Fibroblast of lung (primary cell): Measurements from ENCODE around the gene KPNA1.

Source experiments
- CTCF ChIP-seq, 2 donors: IDR thresholded peaks in 1 of 2; conservative IDR thresholded peaks in 1 of 2; 1 replicate in 1 of 2; 2 replicates in 1 of 2; pipeline ENCODE4 v1.5.1; 2011 to 2012; ENCODE audit warnings: low read length in 2 of 2, control low read depth in 1 of 2, inconsistent platforms in 1 of 2, low read depth in 1 of 2, mild to moderate bottlenecking in 1 of 2
- EZH2 ChIP-seq: IDR thresholded peaks from 2 replicates; pipeline ENCODE4 v1.5.1; 2012; ENCODE audit warnings: low read length, control low read depth, mild to moderate bottlenecking; ENCODE audit errors: missing control alignments

GRCh38 chr3:122406198-122406597 is 108.5 kb downstream of the KPNA1 start:
- TF ChIP-seq CTCF (conservative IDR thresholded peaks at IDR 0.05 in 1 of 2, IDR thresholded peaks at IDR 0.05 in 1 of 2; ENCODE audit: low read depth in 1 of 2, low read length in 2 of 2) (no peak), EZH2 (no peak)
